Colonic mucosa (tissue), 4 donors: ENCODE measurements around the gene FMN2. TPM values are rescaled to one million over a fixed set of nuclear protein-coding genes. Genes with fewer than 3 reads are reported as not detected.

Experiments
- DNase-seq: peaks from one replicate; pipeline ENCODE4 v3.0.0-alpha.2; 2020
- H3K27ac ChIP-seq: fragments of 200-600 bp; one replicate; pipeline ENCODE4 v1.8.0; 2021
- H3K27me3 ChIP-seq: fragments of 200-600 bp; one replicate; pipeline ENCODE4 v1.8.0; 2021
- H3K36me3 ChIP-seq: fragments of 200-600 bp; one replicate; pipeline ENCODE4 v1.8.0; 2021
- H3K4me1 ChIP-seq: fragments of 200-600 bp; one replicate; pipeline ENCODE4 v1.8.0; 2021; ENCODE audit warnings: mild to moderate bottlenecking
- H3K4me3 ChIP-seq: fragments of 200-600 bp; one replicate; pipeline ENCODE4 v1.8.0; 2021
- H3K9ac ChIP-seq, 2 donors: one replicate each; pipeline ENCODE4 v1.7.0; 2013; ENCODE audit warnings: control low read depth in 2 of 2, low read depth in 2 of 2, low read length in 2 of 2
- H3K9me3 ChIP-seq: fragments of 200-600 bp; one replicate; pipeline ENCODE4 v1.8.0; 2021
- intact Hi-C: fragments of 100-400 bp; cut with DNase I; formaldehyde crosslinking; loops from one replicate; pipeline ENCODE4 v1.14.1; 2022
- total RNA-seq, 2 donors: library from RNA; stranded (reverse); fragmentation: NEBNext Ultra II Directional in 1 of 2; extraction: Animal tissue kit (Norgen Biotek cat#: 25700) in 1 of 2; gene quantifications; one replicate each; pipeline ENCODE4 v1.2.1, GENCODE V29; 2021
- TF ChIP-seq, protein P1 (sequence below): fragments of 200-600 bp; IDR thresholded peaks from one replicate; pipeline ENCODE4 v1.8.0; 2022; ENCODE audit warnings: antibody characterized with exemption, mild to moderate bottlenecking
- donor health status: healthy.
- donor health status: DM: no; HTN: no; CAD: no.
- donor health status: DM: no; HTN: no; CAD: no.

The FMN2 gene
- total RNA-seq, 2 donors from 2014 or later: 0.62 to 3.0 TPM

DNA sequence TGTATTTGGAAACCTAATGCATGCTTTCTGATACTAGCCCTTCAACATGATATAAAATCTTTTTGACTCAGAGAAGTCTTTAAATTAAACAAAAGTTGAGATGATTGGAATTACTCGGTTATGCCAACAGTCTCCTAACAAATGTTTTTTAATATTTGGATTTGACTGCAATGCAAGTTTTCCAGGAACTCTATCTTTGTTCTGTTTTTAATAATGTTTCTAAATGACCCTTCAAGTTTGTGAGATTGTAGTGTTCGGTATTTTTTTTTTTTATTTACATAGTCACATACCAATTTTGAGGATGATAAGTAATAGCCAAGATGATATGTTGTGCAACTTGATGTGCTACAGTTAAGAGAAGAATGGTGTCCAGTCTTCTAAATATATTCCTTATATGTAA lies 258.0 kb downstream of the FMN2 start:
- TF ChIP-seq, protein P1, sequence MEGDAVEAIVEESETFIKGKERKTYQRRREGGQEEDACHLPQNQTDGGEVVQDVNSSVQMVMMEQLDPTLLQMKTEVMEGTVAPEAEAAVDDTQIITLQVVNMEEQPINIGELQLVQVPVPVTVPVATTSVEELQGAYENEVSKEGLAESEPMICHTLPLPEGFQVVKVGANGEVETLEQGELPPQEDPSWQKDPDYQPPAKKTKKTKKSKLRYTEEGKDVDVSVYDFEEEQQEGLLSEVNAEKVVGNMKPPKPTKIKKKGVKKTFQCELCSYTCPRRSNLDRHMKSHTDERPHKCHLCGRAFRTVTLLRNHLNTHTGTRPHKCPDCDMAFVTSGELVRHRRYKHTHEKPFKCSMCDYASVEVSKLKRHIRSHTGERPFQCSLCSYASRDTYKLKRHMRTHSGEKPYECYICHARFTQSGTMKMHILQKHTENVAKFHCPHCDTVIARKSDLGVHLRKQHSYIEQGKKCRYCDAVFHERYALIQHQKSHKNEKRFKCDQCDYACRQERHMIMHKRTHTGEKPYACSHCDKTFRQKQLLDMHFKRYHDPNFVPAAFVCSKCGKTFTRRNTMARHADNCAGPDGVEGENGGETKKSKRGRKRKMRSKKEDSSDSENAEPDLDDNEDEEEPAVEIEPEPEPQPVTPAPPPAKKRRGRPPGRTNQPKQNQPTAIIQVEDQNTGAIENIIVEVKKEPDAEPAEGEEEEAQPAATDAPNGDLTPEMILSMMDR: no peak
- Histone ChIP-seq H3K4me1 (no peaks in the 10 kb centered on the region), H3K27ac (no peak overlapping the region), H3K9me3 (no peaks in the 10 kb centered on the region), H3K27me3 (no peaks in the 10 kb centered on the region), H3K9ac (no peak overlapping the region), H3K36me3 (no peaks in the 10 kb centered on the region), H3K4me3 (no peak overlapping the region)
- intact Hi-C loops: no loop called here
- no peak for DNase-seq

DNA sequence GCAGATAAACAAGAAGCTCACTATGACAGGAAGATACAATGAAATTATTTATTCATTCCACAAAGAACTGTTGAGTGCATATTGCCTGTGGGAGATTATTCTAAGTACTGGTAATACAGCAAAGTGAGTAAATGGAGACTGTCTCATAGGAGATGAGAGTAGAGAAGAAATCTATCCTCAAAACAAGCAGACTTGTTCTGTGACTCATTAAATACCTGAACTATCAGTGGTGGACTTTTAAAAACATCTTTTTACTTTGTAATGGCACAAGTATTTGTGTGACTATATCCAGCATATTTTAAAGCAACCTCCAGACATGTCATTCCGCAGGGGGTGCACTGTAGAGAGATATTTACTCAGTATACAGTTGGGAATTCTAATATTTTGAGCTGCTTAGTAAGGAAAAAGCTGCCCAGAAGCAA lies 259.2 kb downstream of the FMN2 start:
- intact Hi-C loops: no loop called here
- TF ChIP-seq, protein P1: no peak
- Histone ChIP-seq H3K9ac (no peak overlapping the region), H3K36me3 (no peaks in the 10 kb centered on the region), H3K4me3 (no peak overlapping the region), H3K27me3 (no peaks in the 10 kb centered on the region), H3K9me3 (no peaks in the 10 kb centered on the region), H3K4me1 (no peaks in the 10 kb centered on the region), H3K27ac (no peak overlapping the region)
- DNase-seq: no peak

DNA sequence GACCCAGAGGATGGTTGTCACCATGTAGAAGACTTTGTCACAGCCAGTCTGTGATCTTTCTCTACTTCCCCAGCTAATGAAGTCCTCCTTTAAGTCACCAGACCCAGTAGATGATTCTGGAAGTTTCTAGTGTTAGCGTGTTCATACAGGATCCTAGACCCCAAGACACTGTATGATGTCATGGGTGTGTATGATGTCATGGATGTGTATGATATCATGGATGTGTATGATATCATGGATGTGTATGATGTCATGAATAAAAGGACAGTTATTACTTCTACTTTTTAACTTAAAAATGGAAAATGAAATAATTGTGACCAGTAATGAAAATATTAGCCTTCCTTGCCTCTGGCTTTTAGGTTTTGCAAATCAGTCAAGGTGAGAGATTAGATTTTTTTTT lies 260.0 kb downstream of the FMN2 start:
- no peak for DNase-seq
- no peak overlapping the region for H3K4me3 ChIP-seq
- H3K27ac ChIP-seq: no peak overlapping the region
- no peaks in the 10 kb centered on the region for H3K36me3 ChIP-seq
- no peaks in the 10 kb centered on the region for H3K27me3 ChIP-seq
- H3K9ac ChIP-seq: no peak overlapping the region
- intact Hi-C loops: no loop called here
- no peaks in the 10 kb centered on the region for H3K9me3 ChIP-seq
- no peaks in the 10 kb centered on the region for H3K4me1 ChIP-seq
- TF ChIP-seq, protein P1: no peak

DNA sequence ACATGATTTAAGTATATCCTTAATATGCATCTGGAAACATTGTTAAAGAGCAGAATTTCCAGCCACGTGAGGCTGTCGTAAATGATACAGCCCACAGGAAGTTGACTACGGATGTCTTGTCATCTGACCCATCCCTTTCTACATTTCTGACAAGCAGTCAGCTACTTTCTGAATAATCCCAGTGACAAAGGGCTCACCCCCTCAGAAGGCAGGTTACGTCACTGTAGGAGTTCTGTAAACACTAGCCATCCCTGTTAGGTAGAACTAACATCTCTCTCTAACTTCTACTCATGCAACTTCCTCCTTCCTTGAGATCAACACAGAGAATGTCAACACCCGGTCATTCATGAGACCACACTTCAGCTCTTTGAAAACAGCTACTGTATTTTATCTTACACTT lies 261.1 kb downstream of the FMN2 start:
- H3K4me1 ChIP-seq: no peaks in the 10 kb centered on the region
- no peaks in the 10 kb centered on the region for H3K9me3 ChIP-seq
- H3K36me3 ChIP-seq: no peaks in the 10 kb centered on the region
- H3K4me3 ChIP-seq: no peak overlapping the region
- TF ChIP-seq, protein P1: no peak
- intact Hi-C loops: no loop called here
- H3K27ac ChIP-seq: no peak overlapping the region
- H3K27me3 ChIP-seq: no peaks in the 10 kb centered on the region
- DNase-seq: no peak
- no peak overlapping the region for H3K9ac ChIP-seq

DNA sequence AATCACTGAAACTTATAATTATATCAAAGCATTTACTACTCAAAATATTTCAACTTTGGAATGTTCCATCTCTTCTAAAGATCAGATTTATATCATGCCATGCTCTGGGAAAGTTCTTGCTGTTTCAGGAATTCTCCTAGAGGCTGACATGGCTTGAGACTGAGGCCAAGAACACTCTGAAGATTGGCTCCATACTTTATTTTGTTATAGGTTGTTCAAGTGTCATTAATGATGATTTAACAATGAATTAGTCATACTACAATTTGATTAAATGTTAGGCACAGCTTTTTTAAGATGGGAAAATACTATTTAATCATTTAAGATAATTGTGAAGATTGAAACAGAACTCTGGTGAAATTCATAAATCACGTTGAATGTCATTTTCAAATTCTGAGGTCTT lies 264.9 kb downstream of the FMN2 start:
- intact Hi-C loops: no loop called here
- no peak overlapping the region for H3K4me3 ChIP-seq

More for the DNA sequence above, 264.9 kb downstream of the FMN2 start:
- H3K27ac ChIP-seq: no peak overlapping the region
- H3K9ac ChIP-seq: no peak overlapping the region
- no peaks in the 10 kb centered on the region for H3K9me3 ChIP-seq
- no peaks in the 10 kb centered on the region for H3K36me3 ChIP-seq
- no peak for DNase-seq
- H3K27me3 ChIP-seq: no peaks in the 10 kb centered on the region
- H3K4me1 ChIP-seq: no peaks in the 10 kb centered on the region
- TF ChIP-seq, protein P1: no peak
